A549 (cell line): ENCODE measurements around the gene CGREF1.

Experiments used
- BHLHE40 ChIP-seq: IDR thresholded peaks from 2 replicates; pipeline ENCODE4 v1.6.1; 2012; ENCODE audit warnings: low read depth, low read length, inconsistent platforms
- CHD2 ChIP-seq: fragments of 150-350 bp; IDR thresholded peaks from 2 replicates; pipeline ENCODE4 v1.6.1; 2014; ENCODE audit warnings: low read length; ENCODE audit not compliant: partially characterized antibody
- EP300 ChIP-seq, 2 experiments: fragments of >200 bp; sonication (Bioruptor Twin); formaldehyde crosslinking; IDR thresholded peaks; 2 replicates in 1 of 2; 3 replicates in 1 of 2; pipeline ENCODE4 v1.6.1; 2016 to 2017
- NFE2L2 ChIP-seq: fragments of 150-350 bp; conservative IDR thresholded peaks from 2 replicates; pipeline ENCODE4 v1.6.1; 2014; ENCODE audit warnings: low read length
- PHF8 ChIP-seq: fragments of 200-600 bp; sonication (generic); IDR thresholded peaks from 2 replicates; pipeline ENCODE4 v1.6.1; 2016; ENCODE audit warnings: low read depth, mild to moderate bottlenecking, antibody characterized with exemption, moderate library complexity, borderline replicate concordance
- POLR2A ChIP-seq: IDR thresholded peaks from 2 replicates; pipeline ENCODE4 v1.6.1; 2012; ENCODE audit warnings: mild to moderate bottlenecking, low read length
- TF ChIP-seq, protein P1 (sequence below): fragments of >200 bp; sonication (Bioruptor Twin); formaldehyde crosslinking; IDR thresholded peaks from 3 replicates; pipeline ENCODE4 v1.5.1; 2016
- TF ChIP-seq, protein P2 (sequence below): fragments of >200 bp; sonication (Bioruptor Twin); formaldehyde crosslinking; IDR thresholded peaks from 3 replicates; pipeline ENCODE4 v1.6.1; 2016
- TF ChIP-seq, protein P3 (sequence below): IDR thresholded peaks from 2 replicates; pipeline ENCODE4 v1.6.1; 2012

DNA sequence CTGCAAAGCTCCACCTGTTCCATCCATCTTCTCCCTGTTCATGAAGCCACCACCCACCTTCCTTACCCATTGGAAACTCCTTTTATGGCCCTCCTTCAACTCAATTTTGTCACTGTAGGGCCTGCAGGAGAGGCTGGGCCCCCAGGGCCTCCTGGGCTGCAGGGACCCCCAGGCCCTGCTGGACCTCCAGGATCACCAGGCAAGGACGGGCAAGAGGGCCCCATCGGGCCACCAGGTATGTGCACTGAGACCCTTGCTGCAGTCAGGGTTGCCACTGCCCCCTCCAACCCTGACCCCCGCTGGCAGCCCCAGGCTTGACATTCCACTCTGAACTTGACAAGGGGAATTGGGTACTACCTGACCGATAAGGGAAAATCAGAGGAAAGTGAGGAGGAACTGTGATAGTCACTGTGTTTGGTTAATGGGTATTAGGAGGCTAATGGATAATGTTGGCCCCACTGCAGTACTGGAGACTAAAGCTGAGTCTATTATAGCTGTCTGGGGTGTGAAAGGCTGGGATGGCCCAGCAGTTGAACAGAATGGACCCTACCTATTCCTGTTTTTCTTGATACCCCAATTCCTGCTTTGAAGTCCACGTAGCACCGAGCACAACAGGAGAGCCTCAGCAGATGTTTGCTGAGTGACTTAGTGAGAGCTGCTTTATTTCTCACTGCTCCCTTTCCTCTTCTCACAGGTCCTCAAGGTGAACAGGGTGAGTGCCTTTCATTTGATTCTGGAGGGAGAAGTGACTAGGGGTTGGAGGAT lies 34.4 kb downstream of the CGREF1 start:
- TF ChIP-seq NFE2L2: no peak
- TF ChIP-seq, protein P1, sequence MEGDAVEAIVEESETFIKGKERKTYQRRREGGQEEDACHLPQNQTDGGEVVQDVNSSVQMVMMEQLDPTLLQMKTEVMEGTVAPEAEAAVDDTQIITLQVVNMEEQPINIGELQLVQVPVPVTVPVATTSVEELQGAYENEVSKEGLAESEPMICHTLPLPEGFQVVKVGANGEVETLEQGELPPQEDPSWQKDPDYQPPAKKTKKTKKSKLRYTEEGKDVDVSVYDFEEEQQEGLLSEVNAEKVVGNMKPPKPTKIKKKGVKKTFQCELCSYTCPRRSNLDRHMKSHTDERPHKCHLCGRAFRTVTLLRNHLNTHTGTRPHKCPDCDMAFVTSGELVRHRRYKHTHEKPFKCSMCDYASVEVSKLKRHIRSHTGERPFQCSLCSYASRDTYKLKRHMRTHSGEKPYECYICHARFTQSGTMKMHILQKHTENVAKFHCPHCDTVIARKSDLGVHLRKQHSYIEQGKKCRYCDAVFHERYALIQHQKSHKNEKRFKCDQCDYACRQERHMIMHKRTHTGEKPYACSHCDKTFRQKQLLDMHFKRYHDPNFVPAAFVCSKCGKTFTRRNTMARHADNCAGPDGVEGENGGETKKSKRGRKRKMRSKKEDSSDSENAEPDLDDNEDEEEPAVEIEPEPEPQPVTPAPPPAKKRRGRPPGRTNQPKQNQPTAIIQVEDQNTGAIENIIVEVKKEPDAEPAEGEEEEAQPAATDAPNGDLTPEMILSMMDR: no peak
- no peak for TF ChIP-seq POLR2A
- TF ChIP-seq CHD2: no peak
- no peak for TF ChIP-seq BHLHE40
- TF ChIP-seq EP300 (IDR thresholded peaks at IDR 0.05): no peak
- TF ChIP-seq, protein P2, sequence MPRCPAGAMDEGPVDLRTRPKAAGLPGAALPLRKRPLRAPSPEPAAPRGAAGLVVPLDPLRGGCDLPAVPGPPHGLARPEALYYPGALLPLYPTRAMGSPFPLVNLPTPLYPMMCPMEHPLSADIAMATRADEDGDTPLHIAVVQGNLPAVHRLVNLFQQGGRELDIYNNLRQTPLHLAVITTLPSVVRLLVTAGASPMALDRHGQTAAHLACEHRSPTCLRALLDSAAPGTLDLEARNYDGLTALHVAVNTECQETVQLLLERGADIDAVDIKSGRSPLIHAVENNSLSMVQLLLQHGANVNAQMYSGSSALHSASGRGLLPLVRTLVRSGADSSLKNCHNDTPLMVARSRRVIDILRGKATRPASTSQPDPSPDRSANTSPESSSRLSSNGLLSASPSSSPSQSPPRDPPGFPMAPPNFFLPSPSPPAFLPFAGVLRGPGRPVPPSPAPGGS: no peak
- TF ChIP-seq, protein P3, sequence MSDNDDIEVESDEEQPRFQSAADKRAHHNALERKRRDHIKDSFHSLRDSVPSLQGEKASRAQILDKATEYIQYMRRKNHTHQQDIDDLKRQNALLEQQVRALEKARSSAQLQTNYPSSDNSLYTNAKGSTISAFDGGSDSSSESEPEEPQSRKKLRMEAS: no peak
- no peak for TF ChIP-seq PHF8
